ENCODE measurements around the gene CFAP91.

The CFAP91 gene

GRCh38 chr3:119717520-119717919 is 14.7 kb downstream of the CFAP91 start:
- DNase-seq (ENCODE audit: low read depth), result no peak
- no peak overlapping the region for H3K4me3 ChIP-seq (ENCODE audit: low read depth, low read length)
- TF ChIP-seq CTCF (IDR thresholded peaks at IDR 0.05; ENCODE audit: low read depth, low read length, missing control alignments), result no peak

GRCh38 chr3:119723022-119723421 is 20.2 kb downstream of the CFAP91 start:
- no peak overlapping the region for H3K4me3 ChIP-seq (ENCODE audit: low read depth, low read length)
- no peak for DNase-seq (ENCODE audit: low read depth)
- TF ChIP-seq CTCF (IDR thresholded peaks at IDR 0.05; ENCODE audit: low read depth, low read length, missing control alignments), result no peak

- no peak for TF ChIP-seq CTCF (IDR thresholded peaks at IDR 0.05; ENCODE audit: low read depth, low read length, missing control alignments)
- no peak overlapping the region for H3K4me3 ChIP-seq (ENCODE audit: low read depth, low read length)
Measured at GRCh38 chr3:119726909-119727308, 24.1 kb downstream of the CFAP91 start.

GRCh38 chr3:119729996-119730395 is 27.2 kb downstream of the CFAP91 start:
- TF ChIP-seq CTCF (IDR thresholded peaks at IDR 0.05; ENCODE audit: low read depth, low read length, missing control alignments), result no peak
- no peak for DNase-seq (ENCODE audit: low read depth)
- no peak overlapping the region for H3K4me3 ChIP-seq (ENCODE audit: low read depth, low read length)

More at GRCh38 chr3:119726909-119727308, 24.1 kb downstream of the CFAP91 start:
- DNase-seq (ENCODE audit: low read depth), result no peak

- no peak for TF ChIP-seq CTCF (IDR thresholded peaks at IDR 0.05; ENCODE audit: low read depth, low read length, missing control alignments)
- DNase-seq (ENCODE audit: low read depth), result no peak
- no peak overlapping the region for H3K4me3 ChIP-seq (ENCODE audit: low read depth, low read length)
Measured at GRCh38 chr3:119731560-119732343, 28.9 kb downstream of the CFAP91 start.

- TF ChIP-seq CTCF (IDR thresholded peaks at IDR 0.05; ENCODE audit: low read depth, low read length, missing control alignments), result no peak
- DNase-seq (ENCODE audit: low read depth), result no peak
- H3K4me3 ChIP-seq (ENCODE audit: low read depth, low read length), result no peak overlapping the region
Measured at GRCh38 chr3:119733812-119734211, 31.0 kb downstream of the CFAP91 start.

- TF ChIP-seq CTCF (IDR thresholded peaks at IDR 0.05; ENCODE audit: low read depth, low read length, missing control alignments), result no peak
- H3K4me3 ChIP-seq (ENCODE audit: low read depth, low read length), result no peak overlapping the region
- no peak for DNase-seq (ENCODE audit: low read depth)
Measured at GRCh38 chr3:119738741-119739140, 35.9 kb downstream of the CFAP91 start.
